Prostate gland (tissue), 2 donors: Measurements from ENCODE around the gene HS3ST3B1. TPM values are rescaled to one million over a fixed set of nuclear protein-coding genes. Genes with fewer than 3 reads are reported as not detected.

Experiments
- DNase-seq: peaks from one replicate; pipeline ENCODE4 v3.0.0-alpha.2; 2019; ENCODE audit warnings: low spot score
- H3K27ac ChIP-seq, 2 donors: fragments of 200-600 bp; sonication (generic); 2 replicates each; pipeline ENCODE4 v1.5.1; 2017 to 2019
- H3K27me3 ChIP-seq: fragments of 200-600 bp; sonication (generic); replicated peaks from 2 replicates; pipeline ENCODE4 v1.5.1; 2019; ENCODE audit not compliant: insufficient read depth
- H3K36me3 ChIP-seq, 2 donors: fragments of 200-600 bp; sonication (generic); 1 replicate in 1 of 2; 2 replicates in 1 of 2; pipeline versions ENCODE4 v1.5.1 to v1.8.1; 2017 to 2019
- H3K4me1 ChIP-seq: fragments of 200-600 bp; sonication (generic); replicated peaks from 2 replicates; pipeline ENCODE4 v1.5.1; 2019
- H3K4me3 ChIP-seq, 2 donors: fragments of 200-600 bp; sonication (generic); 2 replicates each; pipeline ENCODE4 v1.5.1; 2017 to 2019
- H3K9me3 ChIP-seq: fragments of 200-600 bp; sonication (generic); 2 replicates; pipeline ENCODE4 v1.5.1; 2017
- POLR2A ChIP-seq: fragments of 450-650 bp; IDR thresholded peaks from one replicate; pipeline ENCODE4 v1.6.1; 2016; ENCODE audit warnings: antibody characterized with exemption, mild to moderate bottlenecking
- POLR2AphosphoS5 ChIP-seq: sonication (generic); formaldehyde crosslinking; IDR thresholded peaks from one replicate; pipeline ENCODE4 v1.6.1; 2017; ENCODE audit warnings: antibody characterized with exemption
- WGBS: methylation state at CpG from one replicate; pipeline ENCODE4 v1.1.5; 2018; 5-methylcytosine and 5-hydroxymethylcytosine counted together
- intact Hi-C: fragments of 100-400 bp; cut with DNase I; formaldehyde crosslinking; loops from one replicate; pipeline ENCODE4 v1.14.2; 2022
- total RNA-seq, 2 donors: library from RNA; depleted of rRNA; stranded (reverse); fragments of >200 nt; gene quantifications; one replicate each; pipeline ENCODE4 v1.1.0, GENCODE V29; 2016
- TF ChIP-seq, protein P1 (sequence below), 4 experiments: fragments of 200-600 bp in 2 of 4; fragments of 450-650 bp in 2 of 4; sonication (generic) in 2 of 4; IDR thresholded peaks; 1 replicate in 3 of 4; 2 replicates in 1 of 4; pipeline ENCODE4 v1.5.1; 2016 to 2019; ENCODE audit warnings: antibody characterized with exemption in 4 of 4, mild to moderate bottlenecking in 2 of 4, moderate library complexity in 2 of 4

Gene HS3ST3B1
- total RNA-seq, 2 donors from 2014 or later: 2.8 to 4.1 TPM

- no peak for DNase-seq
- 20% methylated on average over 55 of the region's 56 CpGs for WGBS
- no peaks in the 10 kb centered on the region for H3K9me3 ChIP-seq
- peaks cover 5% of the 10 kb centered on the region for H3K27me3 ChIP-seq
- H3K36me3 ChIP-seq: no peaks in the 10 kb centered on the region
- no peaks in the 10 kb centered on the region for H3K4me1 ChIP-seq
- intact Hi-C loops: loop anchor here (2.0 to 10.0 kb wide), 4 partner anchors 236 to 1271 kb away; partner anchors contain the start of gene COX10
- H3K4me3 ChIP-seq: peak overlapping the region; percentile 55 to 63
- H3K27ac ChIP-seq: peak overlapping the region; percentile 20 to 26
- TF ChIP-seq, protein P1, sequence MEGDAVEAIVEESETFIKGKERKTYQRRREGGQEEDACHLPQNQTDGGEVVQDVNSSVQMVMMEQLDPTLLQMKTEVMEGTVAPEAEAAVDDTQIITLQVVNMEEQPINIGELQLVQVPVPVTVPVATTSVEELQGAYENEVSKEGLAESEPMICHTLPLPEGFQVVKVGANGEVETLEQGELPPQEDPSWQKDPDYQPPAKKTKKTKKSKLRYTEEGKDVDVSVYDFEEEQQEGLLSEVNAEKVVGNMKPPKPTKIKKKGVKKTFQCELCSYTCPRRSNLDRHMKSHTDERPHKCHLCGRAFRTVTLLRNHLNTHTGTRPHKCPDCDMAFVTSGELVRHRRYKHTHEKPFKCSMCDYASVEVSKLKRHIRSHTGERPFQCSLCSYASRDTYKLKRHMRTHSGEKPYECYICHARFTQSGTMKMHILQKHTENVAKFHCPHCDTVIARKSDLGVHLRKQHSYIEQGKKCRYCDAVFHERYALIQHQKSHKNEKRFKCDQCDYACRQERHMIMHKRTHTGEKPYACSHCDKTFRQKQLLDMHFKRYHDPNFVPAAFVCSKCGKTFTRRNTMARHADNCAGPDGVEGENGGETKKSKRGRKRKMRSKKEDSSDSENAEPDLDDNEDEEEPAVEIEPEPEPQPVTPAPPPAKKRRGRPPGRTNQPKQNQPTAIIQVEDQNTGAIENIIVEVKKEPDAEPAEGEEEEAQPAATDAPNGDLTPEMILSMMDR (IDR thresholded peaks at IDR 0.05): no peak
- TF ChIP-seq POLR2A: no peak
- TF ChIP-seq POLR2AphosphoS5: no peak
These were observed 2.7 kb downstream of the HS3ST3B1 start for GRCh38 chr17:14303343-14304221.

DNA sequence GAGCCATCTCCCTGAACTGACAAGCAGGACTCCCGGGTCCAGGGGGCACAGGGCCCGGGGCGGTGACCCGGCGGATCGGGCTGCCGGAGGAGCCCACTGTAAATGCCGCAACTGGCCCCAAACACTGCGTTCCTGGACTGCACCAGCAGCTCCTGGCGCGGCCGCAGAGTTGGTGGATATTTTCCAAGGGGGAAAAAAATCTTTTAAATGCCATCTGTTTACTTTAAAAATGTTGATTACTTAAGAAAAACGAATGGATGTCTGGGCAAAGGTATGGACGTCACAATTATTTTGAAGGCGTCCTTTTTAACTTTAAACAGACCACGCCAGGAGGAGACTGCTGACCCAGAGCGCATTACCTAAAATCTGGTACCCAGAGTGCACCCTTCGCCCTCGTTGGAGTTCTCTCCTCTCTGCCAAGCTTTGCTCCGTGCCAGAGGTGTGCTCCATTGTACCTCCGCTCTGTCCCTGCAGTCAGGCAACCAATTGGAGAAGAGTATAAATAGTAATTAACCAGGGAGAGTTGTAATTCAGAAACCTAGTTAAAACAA is 3.4 kb downstream of the HS3ST3B1 start:
- TF ChIP-seq, protein P1 (IDR thresholded peaks at IDR 0.05): no peak
- TF ChIP-seq POLR2A (no peak), POLR2AphosphoS5 (no peak)
- peak overlapping the region; percentile 19 to 55 for H3K4me3 ChIP-seq
- intact Hi-C loops: loop anchor here (5.0 to 10.0 kb wide), 3 partner anchors 237 to 1272 kb away; partner anchors contain the start of gene COX10

GRCh38 chr17:14304773-14305517 is 4.1 kb downstream of the HS3ST3B1 start:
- 93% methylated on average over 15 of the region's 15 CpGs for WGBS
- no peaks in the 10 kb centered on the region for H3K27me3 ChIP-seq
- no peaks in the 10 kb centered on the region for H3K36me3 ChIP-seq
- no peak overlapping the region for H3K4me3 ChIP-seq
- no peak for DNase-seq
- no peaks in the 10 kb centered on the region for H3K4me1 ChIP-seq
- intact Hi-C loops: loop anchor here (5.0 to 10.0 kb wide), 4 partner anchors 238 to 1273 kb away; partner anchors contain the start of gene COX10
- no peaks in the 10 kb centered on the region for H3K9me3 ChIP-seq
- H3K27ac ChIP-seq: no peak overlapping the region
- no peak for TF ChIP-seq POLR2AphosphoS5
- TF ChIP-seq, protein P1 (IDR thresholded peaks at IDR 0.05): no peak
- TF ChIP-seq POLR2A: no peak

More for the DNA sequence above, 3.4 kb downstream of the HS3ST3B1 start:
- DNase-seq: no peak
- Histone ChIP-seq H3K27ac (peak overlapping the region in 1 of 2 donors; percentile 26), H3K4me1 (no peaks in the 10 kb centered on the region), H3K36me3 (no peaks in the 10 kb centered on the region), H3K27me3 (peaks cover under 1% of the 10 kb centered on the region), H3K9me3 (no peaks in the 10 kb centered on the region)
- WGBS: 52% methylated on average over 21 of the region's 21 CpGs

DNA sequence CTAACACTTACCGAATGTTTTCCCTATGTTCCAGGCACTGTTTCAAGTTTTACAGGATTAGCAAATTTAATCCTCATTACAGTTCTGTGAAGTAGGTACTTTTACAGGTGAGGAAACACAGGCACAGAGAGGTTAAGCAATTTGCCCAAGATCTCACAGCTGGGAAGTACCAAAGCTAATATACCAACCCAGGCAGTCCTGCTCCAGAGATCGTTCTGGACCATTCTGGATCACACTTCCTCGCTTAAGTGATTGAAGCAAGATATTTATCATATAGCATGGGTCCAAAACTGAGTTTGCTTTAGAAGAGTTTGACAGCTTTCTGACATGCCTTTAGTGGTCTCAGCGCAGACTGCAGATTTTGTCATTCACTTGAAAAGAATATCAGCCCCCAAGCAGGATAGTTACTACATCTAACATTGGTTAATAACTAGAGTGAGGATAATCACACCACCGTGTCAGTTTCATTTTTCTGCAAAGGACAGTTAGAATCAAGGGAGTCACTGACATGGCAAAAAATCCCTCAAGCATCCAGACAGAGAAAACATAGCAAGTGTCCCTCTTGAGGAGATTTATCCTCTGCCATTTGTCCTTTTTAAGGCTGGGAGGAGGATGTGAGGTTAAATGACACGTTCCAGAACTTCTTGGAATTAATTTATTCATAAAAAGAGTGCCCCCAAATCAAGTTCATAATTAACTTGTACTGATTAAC is 5.1 kb downstream of the HS3ST3B1 start:
- DNase-seq: no peak
- H3K4me1 ChIP-seq: no peaks in the 10 kb centered on the region
- 92% methylated on average over 6 of the region's 6 CpGs for WGBS
- no peaks in the 10 kb centered on the region for H3K9me3 ChIP-seq
- no peaks in the 10 kb centered on the region for H3K36me3 ChIP-seq
- TF ChIP-seq POLR2AphosphoS5: no peak
- TF ChIP-seq, protein P1 (IDR thresholded peaks at IDR 0.05): no peak
- TF ChIP-seq POLR2A: no peak
- intact Hi-C loops: loop anchor here (5.0 to 10.0 kb wide), 2 partner anchors 851 to 1199 kb away; no protein-coding TSS in a partner anchor
- H3K27me3 ChIP-seq: no peaks in the 10 kb centered on the region
- H3K27ac ChIP-seq: no peak overlapping the region
- H3K4me3 ChIP-seq: no peak overlapping the region
